T-helper 1 cell treated with Interleukin-12 subunit alpha and Interleukin-12 subunit beta and Interleukin-4 antibody, amounts not matched to agents 30 μg/mL and 1 μg/mL, for 36 hours (primary cell): ENCODE data around the gene GPC6.

Experiments
- H3K27ac Mint-ChIP-seq: one replicate; pipeline ENCODE4 v1.8.0; 2021; ENCODE audit warnings: mild to moderate bottlenecking, mixed read lengths
- H3K27me3 Mint-ChIP-seq: one replicate; pipeline ENCODE4 v1.8.0; 2021; ENCODE audit warnings: low read depth, mixed read lengths
- H3K36me3 Mint-ChIP-seq: one replicate; pipeline ENCODE4 v1.8.0; 2021; ENCODE audit warnings: low read depth, mixed read lengths
- H3K4me1 Mint-ChIP-seq: one replicate; pipeline ENCODE4 v1.8.0; 2021; ENCODE audit warnings: low read depth, mixed read lengths
- H3K4me3 Mint-ChIP-seq: one replicate; pipeline ENCODE4 v1.8.0; 2021; ENCODE audit warnings: mild to moderate bottlenecking, moderate library complexity, mixed read lengths
- H3K9me3 Mint-ChIP-seq: one replicate; pipeline ENCODE4 v1.8.0; 2021; ENCODE audit warnings: mixed read lengths

The GPC6 gene

GRCh38 chr13:94140027-94140426 is 913.4 kb downstream of the GPC6 start:
- Mint-ChIP-seq H3K36me3 (no peaks in the 10 kb centered on the region), H3K4me3 (no peak overlapping the region), H3K4me1 (no peaks in the 10 kb centered on the region), H3K9me3 (no peaks in the 10 kb centered on the region), H3K27ac (no peak overlapping the region), H3K27me3 (no peaks in the 10 kb centered on the region)

GRCh38 chr13:94140511-94140910 is 913.9 kb downstream of the GPC6 start:
- H3K4me1 Mint-ChIP-seq = no peaks in the 10 kb centered on the region
- no peak overlapping the region for H3K4me3 Mint-ChIP-seq
- H3K27me3 Mint-ChIP-seq = no peaks in the 10 kb centered on the region
- no peaks in the 10 kb centered on the region for H3K36me3 Mint-ChIP-seq
- H3K9me3 Mint-ChIP-seq = no peaks in the 10 kb centered on the region
- H3K27ac Mint-ChIP-seq = no peak overlapping the region

DNA sequence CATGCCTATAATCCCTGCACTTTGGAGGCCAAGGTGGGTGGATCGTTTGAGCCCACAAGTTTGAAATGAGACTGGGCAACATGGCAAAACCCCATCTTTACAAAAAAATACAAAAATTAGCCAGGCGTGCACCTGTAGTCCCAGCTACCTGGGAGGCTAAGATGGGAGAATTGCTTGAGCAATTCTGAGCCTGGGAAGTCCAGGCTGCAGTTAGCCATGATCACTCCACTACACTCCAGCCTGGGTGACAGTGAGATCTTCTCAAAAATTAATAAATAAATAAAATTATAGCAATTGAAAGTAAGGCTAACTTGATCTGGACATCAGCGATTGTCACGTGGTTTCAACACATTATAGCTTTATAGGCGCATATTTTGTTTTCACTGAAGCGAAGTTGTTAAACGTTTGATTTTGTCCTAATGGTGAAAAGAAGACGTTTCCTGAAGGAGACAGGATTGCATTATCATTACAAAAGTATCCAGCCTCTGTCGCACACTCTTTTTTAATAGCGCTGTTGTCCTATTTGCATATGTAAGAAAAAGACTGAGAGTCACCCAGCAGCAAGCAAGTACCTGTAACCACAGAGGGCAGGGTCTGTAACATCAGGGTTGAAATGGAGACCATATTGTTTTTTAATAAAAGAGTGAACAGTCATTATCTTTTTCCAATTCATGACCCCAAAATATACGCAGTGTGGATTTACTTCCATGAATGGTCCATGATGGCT is 917.2 kb downstream of the GPC6 start:
- no peak overlapping the region for H3K27ac Mint-ChIP-seq
- no peaks in the 10 kb centered on the region for H3K27me3 Mint-ChIP-seq
- no peak overlapping the region for H3K4me3 Mint-ChIP-seq
- H3K36me3 Mint-ChIP-seq = no peaks in the 10 kb centered on the region
- H3K9me3 Mint-ChIP-seq = no peaks in the 10 kb centered on the region
- H3K4me1 Mint-ChIP-seq = no peaks in the 10 kb centered on the region

DNA sequence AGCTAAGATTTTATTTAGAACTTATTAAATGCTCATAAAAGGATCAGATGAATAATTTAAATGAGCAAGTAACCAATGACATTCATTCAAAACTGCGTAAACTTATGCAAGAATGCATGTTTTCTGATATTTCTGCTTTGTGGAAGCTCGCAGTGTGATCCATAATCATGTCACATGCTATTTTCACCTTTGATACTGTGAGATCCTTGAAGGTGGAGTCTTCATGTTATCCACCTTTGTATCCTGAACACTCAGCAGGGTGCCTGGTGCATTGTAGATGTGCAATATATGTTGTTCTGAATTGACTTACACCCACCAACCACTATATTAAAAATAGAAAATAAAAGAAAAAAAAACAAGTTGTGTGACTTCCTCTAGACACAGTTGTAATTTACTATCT is 919.4 kb downstream of the GPC6 start:
- Mint-ChIP-seq H3K27ac (no peak overlapping the region), H3K4me3 (no peak overlapping the region), H3K4me1 (no peaks in the 10 kb centered on the region), H3K9me3 (no peaks in the 10 kb centered on the region), H3K27me3 (no peaks in the 10 kb centered on the region), H3K36me3 (no peaks in the 10 kb centered on the region)

DNA sequence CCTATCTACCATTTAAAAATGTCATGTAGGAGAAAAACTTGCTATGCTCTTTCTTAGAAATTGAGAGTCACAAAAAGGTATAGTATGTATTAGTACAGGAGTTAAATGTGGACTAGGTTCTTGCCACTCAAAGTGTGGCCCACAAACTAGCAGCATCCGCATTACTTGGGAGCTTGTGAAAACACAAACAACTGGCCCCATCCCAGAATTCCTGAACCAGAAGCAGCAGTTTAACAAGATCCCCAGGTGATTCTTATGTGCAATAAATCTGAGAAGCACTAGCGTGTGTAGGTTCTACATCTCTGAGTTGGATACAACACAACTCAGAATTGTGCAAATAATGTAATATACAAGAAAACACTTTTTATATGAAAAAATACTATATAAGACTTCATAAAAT is 927.0 kb downstream of the GPC6 start:
- Mint-ChIP-seq H3K27ac (no peak overlapping the region), H3K36me3 (no peaks in the 10 kb centered on the region), H3K4me1 (no peaks in the 10 kb centered on the region), H3K4me3 (no peak overlapping the region), H3K9me3 (no peaks in the 10 kb centered on the region), H3K27me3 (no peaks in the 10 kb centered on the region)

GRCh38 chr13:94154367-94154766 is 927.8 kb downstream of the GPC6 start:
- H3K9me3 Mint-ChIP-seq = no peaks in the 10 kb centered on the region
- H3K36me3 Mint-ChIP-seq = no peaks in the 10 kb centered on the region
- H3K4me1 Mint-ChIP-seq = no peaks in the 10 kb centered on the region
- H3K27ac Mint-ChIP-seq = no peak overlapping the region
- H3K4me3 Mint-ChIP-seq = no peak overlapping the region
- no peaks in the 10 kb centered on the region for H3K27me3 Mint-ChIP-seq

- no peaks in the 10 kb centered on the region for H3K9me3 Mint-ChIP-seq
- H3K27me3 Mint-ChIP-seq = no peaks in the 10 kb centered on the region
- no peaks in the 10 kb centered on the region for H3K4me1 Mint-ChIP-seq
- H3K27ac Mint-ChIP-seq = no peak overlapping the region
- H3K36me3 Mint-ChIP-seq = no peaks in the 10 kb centered on the region
- no peak overlapping the region for H3K4me3 Mint-ChIP-seq
Observed at GRCh38 chr13:94157705-94158218, 931.2 kb downstream of the GPC6 start.

DNA sequence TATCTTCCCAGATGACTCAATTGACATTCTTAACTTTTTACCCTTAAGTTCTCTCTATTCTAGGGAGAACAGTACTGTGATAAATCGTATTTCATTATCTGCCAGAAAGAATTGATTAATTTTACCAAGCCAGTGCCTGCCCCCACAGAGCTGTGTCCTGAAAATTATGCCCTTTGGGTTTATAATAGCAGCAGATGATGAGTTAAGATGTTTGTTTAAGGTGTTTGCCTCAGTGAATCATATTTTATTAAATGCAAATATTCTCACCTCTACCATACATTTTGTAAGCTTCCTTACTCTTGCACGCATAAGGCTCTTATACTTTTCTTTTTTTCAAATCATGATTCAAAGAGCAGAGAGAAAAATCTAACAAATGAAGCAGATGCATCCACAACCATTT is 934.3 kb downstream of the GPC6 start:
- Mint-ChIP-seq H3K4me1 (no peaks in the 10 kb centered on the region), H3K36me3 (no peaks in the 10 kb centered on the region), H3K27ac (no peak overlapping the region), H3K9me3 (no peaks in the 10 kb centered on the region), H3K27me3 (no peaks in the 10 kb centered on the region), H3K4me3 (no peak overlapping the region)

DNA sequence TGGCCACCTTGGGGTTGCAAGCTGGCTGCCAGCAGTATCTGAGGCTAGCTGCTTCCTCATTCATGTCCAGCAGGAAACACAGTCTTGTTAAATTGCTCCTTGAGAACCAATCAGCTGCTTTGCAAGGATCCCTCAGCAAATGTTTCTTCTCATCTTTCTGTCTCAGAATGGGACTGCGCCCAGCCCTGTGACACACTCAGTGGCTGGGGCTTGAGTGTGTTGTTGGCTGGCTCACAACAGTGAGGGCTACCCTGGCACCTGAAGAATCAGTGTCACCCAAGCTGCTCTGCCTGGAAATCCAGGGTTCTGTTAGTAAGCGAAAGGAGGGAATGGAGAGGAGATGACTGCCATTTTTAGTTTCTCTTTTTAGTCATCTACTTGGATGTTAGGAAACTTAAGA is 935.7 kb downstream of the GPC6 start:
- Mint-ChIP-seq H3K27me3 (no peaks in the 10 kb centered on the region), H3K36me3 (no peaks in the 10 kb centered on the region), H3K9me3 (no peaks in the 10 kb centered on the region)

DNA sequence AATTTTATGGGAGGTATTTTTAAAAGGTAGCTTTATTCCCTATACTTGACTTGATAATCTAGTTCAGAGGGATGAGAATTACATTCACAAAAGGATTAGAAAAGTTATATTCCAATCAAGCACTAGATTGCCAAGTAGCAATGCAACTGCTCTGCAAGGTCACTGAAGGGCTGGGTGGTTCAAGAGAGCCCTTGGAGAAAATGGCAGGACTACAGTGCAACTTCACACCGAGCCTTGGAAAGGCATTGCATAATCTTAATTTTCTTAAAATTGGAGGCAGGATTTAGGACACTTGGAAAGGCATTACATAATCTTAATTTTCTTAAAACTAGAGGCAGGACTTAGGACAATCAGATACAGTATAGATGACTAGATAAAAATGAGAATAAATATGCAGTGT is 936.9 kb downstream of the GPC6 start:
- no peaks in the 10 kb centered on the region for H3K9me3 Mint-ChIP-seq
- no peaks in the 10 kb centered on the region for H3K4me1 Mint-ChIP-seq
- H3K36me3 Mint-ChIP-seq = no peaks in the 10 kb centered on the region
- H3K27me3 Mint-ChIP-seq = no peaks in the 10 kb centered on the region
- H3K27ac Mint-ChIP-seq = no peak overlapping the region
- no peak overlapping the region for H3K4me3 Mint-ChIP-seq

More for the DNA sequence above, 935.7 kb downstream of the GPC6 start:
- Mint-ChIP-seq H3K27ac (no peak overlapping the region), H3K4me3 (no peak overlapping the region), H3K4me1 (no peaks in the 10 kb centered on the region)

- H3K4me3 Mint-ChIP-seq = no peak overlapping the region
- H3K27me3 Mint-ChIP-seq = no peaks in the 10 kb centered on the region
- H3K36me3 Mint-ChIP-seq = no peaks in the 10 kb centered on the region
Observed at GRCh38 chr13:94168783-94169453, 942.3 kb downstream of the GPC6 start.

DNA sequence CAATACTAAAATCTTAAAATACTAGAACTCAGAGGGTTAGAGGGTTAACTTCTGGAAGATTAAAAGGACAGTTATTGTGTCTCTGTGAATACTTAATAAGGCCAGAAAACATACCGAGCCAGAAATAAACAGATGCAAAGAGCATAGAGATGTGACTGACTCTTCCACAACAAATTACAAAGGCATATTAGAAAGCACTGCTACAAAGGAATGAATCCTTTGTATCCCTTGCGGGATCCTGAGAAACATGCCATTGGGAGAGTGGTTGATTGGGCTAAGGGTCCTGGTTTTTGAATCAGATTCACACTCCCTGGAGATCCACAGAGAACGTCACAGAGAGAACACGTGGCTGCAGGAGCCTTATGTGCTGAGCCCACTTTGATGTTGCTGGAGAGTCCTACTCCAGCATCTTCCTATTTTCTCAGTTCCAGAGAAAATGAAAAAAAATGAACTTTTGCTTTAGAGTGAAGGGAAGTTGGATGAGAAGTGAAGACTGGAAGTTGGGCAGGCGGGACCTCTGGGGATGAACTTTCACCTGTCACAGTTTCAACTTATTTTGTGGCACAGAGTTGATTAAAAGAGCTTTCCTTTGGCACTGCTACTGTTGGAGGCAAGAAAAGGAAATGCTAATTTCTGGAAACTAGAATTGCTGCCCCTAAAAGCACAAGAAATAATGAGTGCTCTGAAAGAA is 943.0 kb downstream of the GPC6 start:
- Mint-ChIP-seq H3K9me3 (no peaks in the 10 kb centered on the region), H3K27ac (no peak overlapping the region), H3K36me3 (no peaks in the 10 kb centered on the region), H3K27me3 (no peaks in the 10 kb centered on the region), H3K4me1 (no peaks in the 10 kb centered on the region), H3K4me3 (no peak overlapping the region)

More at GRCh38 chr13:94168783-94169453, 942.3 kb downstream of the GPC6 start:
- H3K9me3 Mint-ChIP-seq = no peaks in the 10 kb centered on the region
- H3K4me1 Mint-ChIP-seq = no peaks in the 10 kb centered on the region
- H3K27ac Mint-ChIP-seq = no peak overlapping the region

GRCh38 chr13:94170145-94170571 is 943.6 kb downstream of the GPC6 start:
- Mint-ChIP-seq H3K27ac (no peak overlapping the region), H3K4me1 (no peaks in the 10 kb centered on the region), H3K27me3 (no peaks in the 10 kb centered on the region), H3K36me3 (no peaks in the 10 kb centered on the region), H3K9me3 (no peaks in the 10 kb centered on the region), H3K4me3 (no peak overlapping the region)

GRCh38 chr13:94172416-94172815 is 945.8 kb downstream of the GPC6 start:
- H3K27me3 Mint-ChIP-seq = peaks cover 4% of the 10 kb centered on the region
- H3K9me3 Mint-ChIP-seq = no peaks in the 10 kb centered on the region
- no peak overlapping the region for H3K27ac Mint-ChIP-seq
- H3K4me1 Mint-ChIP-seq = no peaks in the 10 kb centered on the region
- H3K36me3 Mint-ChIP-seq = no peaks in the 10 kb centered on the region
- no peak overlapping the region for H3K4me3 Mint-ChIP-seq
